Naive thymus-derived CD4-positive, alpha-beta T cell (primary cell): ENCODE results near the gene PARM1. TPM values are rescaled to one million over a fixed set of nuclear protein-coding genes. Genes with fewer than 3 reads are reported as not detected.

Source experiments
- ATAC-seq: fragments of 150-1000 bp; cut with Tn5 transposase; 2 replicates; pipeline ENCODE4 v1.10.0; 2021; ENCODE audit warnings: mild to moderate bottlenecking, moderate library complexity
- CTCF ChIA-PET: fragments of 350-600 bp; sonication (Branson Sonifier 250); formaldehyde crosslinking; loops from one replicate; lab custom pipeline; 2021; ENCODE audit warnings: antibody characterized with exemption; lab: Charles Lee
- POLR2A ChIA-PET: fragments of 350-600 bp; sonication (Branson Sonifier 250); formaldehyde crosslinking; loops from one replicate; lab custom pipeline; 2021; ENCODE audit warnings: antibody characterized with exemption, inconsistent platforms; lab: Charles Lee
- DNase-seq, 9 donors: peaks; one replicate each; pipeline versions ENCODE4 v3.0.0 to v3.0.0-alpha.2; 2020 to 2022; ENCODE audit warnings: mixed read lengths in 1 of 9
- H3K27ac ChIP-seq: one replicate; pipeline ENCODE4 v1.7.0; 2013; ENCODE audit warnings: mild to moderate bottlenecking, low read depth, low read length, moderate library complexity
- H3K27me3 ChIP-seq, 2 donors: one replicate each; pipeline ENCODE4 v1.7.0; 2013; ENCODE audit warnings: low read length in 2 of 2, mild to moderate bottlenecking in 2 of 2, moderate library complexity in 2 of 2; ENCODE audit not compliant: control insufficient read depth in 2 of 2, insufficient read depth in 2 of 2
- H3K36me3 ChIP-seq, 3 experiments: 1 replicate in 2 of 3; 2 replicates in 1 of 3; pipeline ENCODE4 v1.7.0; 2013; ENCODE audit warnings: low read length in 3 of 3, mild to moderate bottlenecking in 3 of 3, moderate library complexity in 1 of 3; ENCODE audit not compliant: insufficient read depth in 3 of 3, control insufficient read depth in 2 of 3
- H3K4me1 ChIP-seq, 2 donors: one replicate each; pipeline ENCODE4 v1.7.0; 2013; ENCODE audit warnings: low read length in 2 of 2, mild to moderate bottlenecking in 2 of 2, moderate library complexity in 1 of 2; ENCODE audit not compliant: control insufficient read depth in 2 of 2, insufficient read depth in 2 of 2
- H3K4me3 ChIP-seq: 2 replicates; pipeline ENCODE4 v1.7.0; 2013; ENCODE audit warnings: mild to moderate bottlenecking, low read length
- H3K9me3 ChIP-seq, 3 experiments: 1 replicate in 2 of 3; 2 replicates in 1 of 3; pipeline ENCODE4 v1.7.0; 2013; ENCODE audit warnings: low read length in 3 of 3; ENCODE audit not compliant: control insufficient read depth in 2 of 3
- H3K27ac Mint-ChIP-seq, 9 donors: one replicate each; pipeline ENCODE4 v1.8.0; 2020 to 2022; ENCODE audit warnings: mixed read lengths in 9 of 9, mild to moderate bottlenecking in 8 of 9, moderate library complexity in 5 of 9, inconsistent platforms in 2 of 9
- H3K27me3 Mint-ChIP-seq, 5 donors: one replicate each; pipeline ENCODE4 v1.8.0; 2021 to 2022; ENCODE audit warnings: mixed read lengths in 5 of 5, mild to moderate bottlenecking in 1 of 5
- H3K36me3 Mint-ChIP-seq, 5 donors: one replicate each; pipeline ENCODE4 v1.8.0; 2020 to 2022; ENCODE audit warnings: mixed read lengths in 5 of 5, mild to moderate bottlenecking in 3 of 5, inconsistent platforms in 1 of 5
- H3K4me1 Mint-ChIP-seq, 7 donors: one replicate each; pipeline ENCODE4 v1.8.0; 2020 to 2022; ENCODE audit warnings: mixed read lengths in 7 of 7, mild to moderate bottlenecking in 3 of 7, inconsistent platforms in 1 of 7
- H3K4me3 Mint-ChIP-seq, 10 donors: one replicate each; pipeline ENCODE4 v1.8.0; 2020 to 2022; ENCODE audit warnings: mild to moderate bottlenecking in 10 of 10, mixed read lengths in 10 of 10, moderate library complexity in 6 of 10, inconsistent platforms in 2 of 10
- H3K9me3 Mint-ChIP-seq, 11 donors: one replicate each; pipeline ENCODE4 v1.8.0; 2020 to 2022; ENCODE audit warnings: mixed read lengths in 11 of 11, mild to moderate bottlenecking in 4 of 11, inconsistent platforms in 1 of 11, moderate library complexity in 1 of 11
- intact Hi-C, 2 donors: fragments of 100-400 bp; cut with micrococcal nuclease; formaldehyde crosslinking; loops; one replicate each; pipeline ENCODE4 v1.15.1; 2023
- polyA plus RNA-seq, 2 donors: library from polyadenylated mRNA; unstranded; fragments of 300-500 nt; fragmentation: Illumina TruSeq; gene quantifications; one replicate each; pipeline ENCODE4 v1.2.3, GENCODE V29; 2021
- total RNA-seq, 6 experiments: library from RNA in 5 of 6; stranded (reverse) in 5 of 6; gene quantifications; 1 replicate in 5 of 6; 2 replicates in 1 of 6; pipeline ENCODE4 v1.2.3 and lab custom pipeline; 2021 to 2026

Gene PARM1
- total and polyA plus RNA-seq, 7 experiments from 2014 or later: 0.03 to 0.91 (median 0.26) TPM; not detected in 3

GRCh38 chr4:74964311-74964710 lies 31.4 kb downstream of the PARM1 start:
- ChIA-PET POLR2A (no interaction called here), CTCF (no interaction called here)
- DNase-seq: no peak
- Mint-ChIP-seq H3K27ac (no peak overlapping the region), H3K4me3 (no peak overlapping the region), H3K9me3 (peaks cover 0 to 29% (median 5%) of the 10 kb centered on the region in 11 donors), H3K4me1 (no peaks in the 10 kb centered on the region), H3K27me3 (peaks cover 0 to 5% (median 0%) of the 10 kb centered on the region in 5 donors), H3K36me3 (peaks cover 0 to 4% (median 0%) of the 10 kb centered on the region in 5 donors)
- H3K4me1 ChIP-seq: no peaks in the 10 kb centered on the region
- H3K27ac ChIP-seq: no peak overlapping the region
- intact Hi-C loops: no loop called here
- no peaks in the 10 kb centered on the region for H3K36me3 ChIP-seq
- no peak for ATAC-seq
- no peaks in the 10 kb centered on the region for H3K9me3 ChIP-seq
- no peaks in the 10 kb centered on the region for H3K27me3 ChIP-seq
- no peak overlapping the region for H3K4me3 ChIP-seq

GRCh38 chr4:74967324-74967723 lies 34.4 kb downstream of the PARM1 start:
- ChIA-PET CTCF (no interaction called here), POLR2A (no interaction called here)
- no peaks in the 10 kb centered on the region for H3K4me1 ChIP-seq
- peaks cover 0 to 14% (median 3%) of the 10 kb centered on the region in 11 donors for H3K9me3 Mint-ChIP-seq
- no peaks in the 10 kb centered on the region for H3K36me3 ChIP-seq
- no peaks in the 10 kb centered on the region for H3K9me3 ChIP-seq
- no peak overlapping the region for H3K4me3 ChIP-seq
- intact Hi-C loops: no loop called here
- peaks cover 0 to 6% (median 0%) of the 10 kb centered on the region in 5 donors for H3K27me3 Mint-ChIP-seq
- DNase-seq (no peak), ATAC-seq (no peak)
- no peak overlapping the region for H3K4me3 Mint-ChIP-seq
- H3K27ac Mint-ChIP-seq: no peak overlapping the region
- H3K27me3 ChIP-seq: no peaks in the 10 kb centered on the region
- no peaks in the 10 kb centered on the region for H3K4me1 Mint-ChIP-seq
- H3K27ac ChIP-seq: no peak overlapping the region
- H3K36me3 Mint-ChIP-seq: no peaks in the 10 kb centered on the region

- intact Hi-C loops: no loop called here
- no peaks in the 10 kb centered on the region for H3K4me1 Mint-ChIP-seq
- POLR2A ChIA-PET: no interaction called here
- no peak for ATAC-seq
- no peaks in the 10 kb centered on the region for H3K36me3 Mint-ChIP-seq
- peaks cover 0 to 10% (median 1%) of the 10 kb centered on the region in 11 donors for H3K9me3 Mint-ChIP-seq
- H3K27me3 Mint-ChIP-seq: peaks cover 0 to 7% (median 1%) of the 10 kb centered on the region in 5 donors
- no peak overlapping the region for H3K4me3 Mint-ChIP-seq
- no peaks in the 10 kb centered on the region for H3K36me3 ChIP-seq
- H3K27me3 ChIP-seq: no peaks in the 10 kb centered on the region
- no peak for DNase-seq
- H3K4me1 ChIP-seq: no peaks in the 10 kb centered on the region
- no peak overlapping the region for H3K27ac Mint-ChIP-seq
- no peaks in the 10 kb centered on the region for H3K9me3 ChIP-seq
- H3K27ac ChIP-seq: no peak overlapping the region
- H3K4me3 ChIP-seq: no peak overlapping the region
- CTCF ChIA-PET: no interaction called here
Observed at GRCh38 chr4:74968456-74969164, 35.7 kb downstream of the PARM1 start.

- Mint-ChIP-seq H3K36me3 (peaks cover 0 to 3% (median 0%) of the 10 kb centered on the region in 5 donors), H3K4me3 (no peak overlapping the region), H3K27ac (no peak overlapping the region), H3K9me3 (peaks cover 0 to 14% (median 3%) of the 10 kb centered on the region in 11 donors), H3K27me3 (peaks cover 0 to 10% (median 4%) of the 10 kb centered on the region in 5 donors), H3K4me1 (no peaks in the 10 kb centered on the region)
- Histone ChIP-seq H3K27ac (no peak overlapping the region), H3K36me3 (no peaks in the 10 kb centered on the region), H3K4me3 (no peak overlapping the region), H3K9me3 (no peaks in the 10 kb centered on the region), H3K4me1 (no peaks in the 10 kb centered on the region), H3K27me3 (no peaks in the 10 kb centered on the region)
- ChIA-PET POLR2A (no interaction called here), CTCF (no interaction called here)
- intact Hi-C loops: no loop called here
- ATAC-seq: no peak
- DNase-seq: no peak
Observed at GRCh38 chr4:74969507-74970474, 36.9 kb downstream of the PARM1 start.

- peaks cover 0 to 13% (median 7%) of the 10 kb centered on the region in 5 donors for H3K27me3 Mint-ChIP-seq
- H3K27ac ChIP-seq: no peak overlapping the region
- CTCF ChIA-PET: no interaction called here
- H3K4me3 Mint-ChIP-seq: no peak overlapping the region
- no peaks in the 10 kb centered on the region for H3K4me1 ChIP-seq
- DNase-seq: no peak
- no peaks in the 10 kb centered on the region for H3K27me3 ChIP-seq
- POLR2A ChIA-PET: no interaction called here
- H3K4me1 Mint-ChIP-seq: no peaks in the 10 kb centered on the region
- H3K36me3 ChIP-seq: no peaks in the 10 kb centered on the region
- H3K27ac Mint-ChIP-seq: no peak overlapping the region
- no peak for ATAC-seq
- intact Hi-C loops: no loop called here
- no peak overlapping the region for H3K4me3 ChIP-seq
- no peaks in the 10 kb centered on the region for H3K9me3 ChIP-seq
- peaks cover 0 to 8% (median 0%) of the 10 kb centered on the region in 5 donors for H3K36me3 Mint-ChIP-seq
- peaks cover 0 to 19% (median 5%) of the 10 kb centered on the region in 11 donors for H3K9me3 Mint-ChIP-seq
Observed at GRCh38 chr4:74970577-74970976, 37.7 kb downstream of the PARM1 start.

GRCh38 chr4:74971862-74972261 lies 38.9 kb downstream of the PARM1 start:
- H3K4me1 Mint-ChIP-seq: no peaks in the 10 kb centered on the region
- DNase-seq: no peak

More at GRCh38 chr4:74971862-74972261, 38.9 kb downstream of the PARM1 start:
- Mint-ChIP-seq H3K27ac (no peak overlapping the region), H3K9me3 (peaks cover 0 to 19% (median 3%) of the 10 kb centered on the region in 11 donors), H3K4me3 (no peak overlapping the region), H3K36me3 (peaks cover 0 to 8% (median 0%) of the 10 kb centered on the region in 5 donors), H3K27me3 (peaks cover 0 to 13% (median 7%) of the 10 kb centered on the region in 5 donors)
- no peak overlapping the region for H3K27ac ChIP-seq
- intact Hi-C loops: no loop called here
- ChIA-PET CTCF (no interaction called here), POLR2A (no interaction called here)
- H3K9me3 ChIP-seq: no peaks in the 10 kb centered on the region
- no peak overlapping the region for H3K4me3 ChIP-seq
- H3K4me1 ChIP-seq: no peaks in the 10 kb centered on the region
- no peaks in the 10 kb centered on the region for H3K27me3 ChIP-seq
- no peaks in the 10 kb centered on the region for H3K36me3 ChIP-seq
- no peak for ATAC-seq
